B cell (primary cell): Measurements from ENCODE around the gene KYNU. TPM values are rescaled to one million over a fixed set of nuclear protein-coding genes. Genes with fewer than 3 reads are reported as not detected.

Experiments used
- ATAC-seq: fragments of 200-7000 bp; cut with Tn5 transposase; one replicate; pipeline ENCODE4 v1.10.0; 2021; ENCODE audit warnings: low read depth, mild to moderate bottlenecking, moderate number of reproducible peaks, moderate library complexity
- CTCF ChIA-PET: fragments of 350-600 bp; sonication (Branson Sonifier 250); formaldehyde crosslinking; loops from one replicate; lab custom pipeline; 2021; ENCODE audit warnings: antibody characterized with exemption, inconsistent platforms; lab: Charles Lee
- POLR2A ChIA-PET: fragments of 350-600 bp; sonication (Branson Sonifier 250); formaldehyde crosslinking; loops from one replicate; lab custom pipeline; 2021; ENCODE audit warnings: antibody characterized with exemption; lab: Charles Lee
- DNase-seq: peaks from one replicate; pipeline ENCODE4 v3.0.0; 2013
- H2AFZ ChIP-seq: 2 replicates; pipeline ENCODE4 v1.6.1; 2012; ENCODE audit warnings: mild to moderate bottlenecking, low read depth, low read length; ENCODE audit not compliant: insufficient read depth, poor library complexity, severe bottlenecking
- H3K27ac ChIP-seq, 2 donors: 1 replicate in 1 of 2; 2 replicates in 1 of 2; pipeline ENCODE4 v1.5.1; 2012 to 2013; ENCODE audit warnings: low read length in 2 of 2, mild to moderate bottlenecking in 2 of 2, moderate library complexity in 1 of 2
- H3K27me3 ChIP-seq, 4 experiments: fragments of 200-600 bp in 1 of 4; sonication (generic) in 1 of 4; replicated peaks in 1 of 4; 1 replicate in 2 of 4; 2 replicates in 2 of 4; pipeline versions ENCODE4 v1.6.1 to v1.7.0; 2013 to 2016; ENCODE audit warnings: low read length in 3 of 4, mild to moderate bottlenecking in 2 of 4, mixed read lengths in 1 of 4, moderate library complexity in 1 of 4; ENCODE audit not compliant: insufficient read depth in 4 of 4, control insufficient read depth in 3 of 4; ENCODE audit errors: control extremely low read depth in 1 of 4
- H3K36me3 ChIP-seq, 2 experiments: replicated peaks in 1 of 2; 1 replicate in 1 of 2; 2 replicates in 1 of 2; pipeline versions ENCODE4 v1.6.1 to v1.7.1; 2013; ENCODE audit warnings: low read length in 1 of 2; ENCODE audit not compliant: insufficient read depth in 2 of 2, control insufficient read depth in 1 of 2; ENCODE audit errors: control extremely low read depth in 1 of 2, extremely low read depth in 1 of 2
- H3K4me1 ChIP-seq, 2 donors: fragments of 200-600 bp in 1 of 2; sonication (generic) in 1 of 2; 1 replicate in 1 of 2; 2 replicates in 1 of 2; pipeline versions ENCODE4 v1.5.1 to v1.6.1; 2013 to 2017; ENCODE audit warnings: low read length in 2 of 2; ENCODE audit not compliant: control insufficient read depth in 2 of 2, insufficient read depth in 2 of 2
- H3K4me2 ChIP-seq: replicated peaks from 2 replicates; pipeline ENCODE3; 2012; ENCODE audit warnings: mild to moderate bottlenecking, low read depth, low read length; ENCODE audit not compliant: poor library complexity, severe bottlenecking
- H3K4me3 ChIP-seq, 5 experiments: fragments of 200-600 bp in 1 of 5; sonication (generic) in 1 of 5; 1 replicate in 3 of 5; 2 replicates in 2 of 5; pipeline versions ENCODE4 v1.5.1 to v1.7.0; 2011 to 2016; ENCODE audit warnings: low read length in 4 of 5, mild to moderate bottlenecking in 4 of 5, low read depth in 2 of 5, control low read depth in 1 of 5, moderate library complexity in 1 of 5; ENCODE audit not compliant: insufficient read depth in 1 of 5; ENCODE audit errors: control extremely low read depth in 1 of 5, extremely low read depth in 1 of 5
- H3K79me2 ChIP-seq: fragments of 200-600 bp; sonication (generic); one replicate; pipeline ENCODE4 v1.6.0; 2016; ENCODE audit warnings: low read length; ENCODE audit not compliant: control insufficient read depth, insufficient read depth
- H3K9ac ChIP-seq: fragments of 200-600 bp; sonication (generic); 2 replicates; pipeline ENCODE4 v1.6.1; 2017; ENCODE audit warnings: mild to moderate bottlenecking, low read length, moderate library complexity
- H3K9me3 ChIP-seq, 3 donors: one replicate each; pipeline versions ENCODE4 v1.6.1 to v1.7.1; 2013; ENCODE audit warnings: low read length in 2 of 3; ENCODE audit not compliant: control insufficient read depth in 2 of 3, insufficient read depth in 1 of 3; ENCODE audit errors: control extremely low read depth in 1 of 3
- H4K20me1 ChIP-seq: 2 replicates; pipeline ENCODE4 v1.6.0; 2012; ENCODE audit warnings: mild to moderate bottlenecking, low read length; ENCODE audit not compliant: insufficient read depth, control insufficient read depth, poor library complexity, severe bottlenecking
- H3K27ac Mint-ChIP-seq: one replicate; pipeline ENCODE4 v1.8.0; 2021; ENCODE audit warnings: mixed read lengths
- H3K27me3 Mint-ChIP-seq: one replicate; pipeline ENCODE4 v1.8.0; 2021; ENCODE audit warnings: mixed read lengths
- H3K4me1 Mint-ChIP-seq: one replicate; pipeline ENCODE4 v1.8.0; 2021; ENCODE audit warnings: mixed read lengths
- H3K4me3 Mint-ChIP-seq: one replicate; pipeline ENCODE4 v1.8.0; 2021; ENCODE audit warnings: mixed read lengths
- H3K9me3 Mint-ChIP-seq: one replicate; pipeline ENCODE4 v1.8.0; 2022; ENCODE audit warnings: mixed read lengths; ENCODE audit not compliant: insufficient read depth
- EZH2 ChIP-seq: IDR thresholded peaks from 2 replicates; pipeline ENCODE4 v1.6.1; 2012; ENCODE audit warnings: borderline replicate concordance, low read depth, mild to moderate bottlenecking, moderate library complexity, low read length; ENCODE audit not compliant: insufficient read depth, poor library complexity, severe bottlenecking
- WGBS: methylation state at CpG from one replicate; pipeline ENCODE4 v1.1.5; 2013; ENCODE audit warnings: missing lambda C conversion rate; ENCODE audit not compliant: insufficient coverage; 5-methylcytosine and 5-hydroxymethylcytosine counted together
- intact Hi-C: fragments of 100-400 bp; cut with micrococcal nuclease; formaldehyde crosslinking; loops from one replicate; pipeline ENCODE4 v1.10.0; 2022
- polyA plus RNA-seq: library from polyadenylated mRNA; depleted of rRNA; stranded (reverse); fragments of >200 nt; gene quantifications from 2 replicates; pipeline ENCODE4 v1.2.3, GENCODE V29; 2012
- total RNA-seq, 2 donors: library from RNA; stranded (reverse); fragments of 120-200 nt in 1 of 2; gene quantifications; 1 replicate in 1 of 2; 2 replicates in 1 of 2; pipeline versions ENCODE4 v1.2.3 to v1.2.4, GENCODE V29; 2013 to 2022
- TF ChIP-seq, protein P1 (sequence below): fragments of 200-600 bp; IDR thresholded peaks from one replicate; pipeline ENCODE4 v1.8.0; 2022; ENCODE audit warnings: antibody characterized with exemption, mild to moderate bottlenecking

The KYNU gene
- total and polyA plus RNA-seq, 2 donors (not counting 1 experiment from before 2014, with no cell fraction given) = 14.5 to 46.2 TPM

DNA sequence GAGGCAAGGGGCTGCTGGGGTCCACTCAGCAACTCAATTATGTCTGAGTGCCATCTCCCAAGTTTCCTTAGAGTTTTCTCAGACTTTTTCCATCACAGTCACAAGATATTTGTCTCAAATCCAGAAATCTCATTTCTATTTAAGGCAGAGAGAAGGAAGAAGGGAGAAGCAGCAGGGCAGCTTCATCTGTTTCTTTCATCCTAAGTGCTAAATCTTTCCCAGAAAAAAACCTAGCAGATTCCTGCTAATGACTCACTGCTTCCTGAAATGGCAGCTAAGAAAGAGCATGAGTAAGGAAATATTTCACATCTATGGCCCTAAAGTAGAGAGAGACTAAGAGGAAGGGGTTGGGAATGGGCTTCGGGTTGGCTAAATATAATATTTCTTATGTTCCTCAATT, 88.0 kb downstream of the KYNU start:
- Histone ChIP-seq H3K4me1 (no peaks in the 10 kb centered on the region), H4K20me1 (no peaks in the 10 kb centered on the region), H3K27me3 (no peaks in the 10 kb centered on the region), H2AFZ (no peak overlapping the region), H3K9ac (no peak overlapping the region), H3K4me2 (no peak overlapping the region), H3K27ac (no peak overlapping the region), H3K9me3 (peaks cover 3% of the 10 kb centered on the region in 3 donors), H3K4me3 (no peak overlapping the region), H3K79me2 (no peaks in the 10 kb centered on the region), H3K36me3 (peaks cover 6 to 63% of the 10 kb centered on the region in 2 experiments)
- Mint-ChIP-seq H3K27me3 (no peaks in the 10 kb centered on the region), H3K4me1 (no peaks in the 10 kb centered on the region), H3K9me3 (peaks cover 9% of the 10 kb centered on the region), H3K27ac (no peak overlapping the region), H3K4me3 (no peak overlapping the region)
- no peak for DNase-seq
- intact Hi-C loops = no loop called here
- ATAC-seq = no peak
- ChIA-PET CTCF (interaction anchor here (1.0 to 1.5 kb wide), 2 partner anchors 15 to 24 kb away, joined by 4 to 5 read pairs; no protein-coding TSS in a partner anchor), POLR2A (no interaction called here)
- TF ChIP-seq, protein P1, sequence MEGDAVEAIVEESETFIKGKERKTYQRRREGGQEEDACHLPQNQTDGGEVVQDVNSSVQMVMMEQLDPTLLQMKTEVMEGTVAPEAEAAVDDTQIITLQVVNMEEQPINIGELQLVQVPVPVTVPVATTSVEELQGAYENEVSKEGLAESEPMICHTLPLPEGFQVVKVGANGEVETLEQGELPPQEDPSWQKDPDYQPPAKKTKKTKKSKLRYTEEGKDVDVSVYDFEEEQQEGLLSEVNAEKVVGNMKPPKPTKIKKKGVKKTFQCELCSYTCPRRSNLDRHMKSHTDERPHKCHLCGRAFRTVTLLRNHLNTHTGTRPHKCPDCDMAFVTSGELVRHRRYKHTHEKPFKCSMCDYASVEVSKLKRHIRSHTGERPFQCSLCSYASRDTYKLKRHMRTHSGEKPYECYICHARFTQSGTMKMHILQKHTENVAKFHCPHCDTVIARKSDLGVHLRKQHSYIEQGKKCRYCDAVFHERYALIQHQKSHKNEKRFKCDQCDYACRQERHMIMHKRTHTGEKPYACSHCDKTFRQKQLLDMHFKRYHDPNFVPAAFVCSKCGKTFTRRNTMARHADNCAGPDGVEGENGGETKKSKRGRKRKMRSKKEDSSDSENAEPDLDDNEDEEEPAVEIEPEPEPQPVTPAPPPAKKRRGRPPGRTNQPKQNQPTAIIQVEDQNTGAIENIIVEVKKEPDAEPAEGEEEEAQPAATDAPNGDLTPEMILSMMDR = no peak
- no peak for TF ChIP-seq EZH2
- no CpG with 5 or more reads among the region's 1 CpG for WGBS

DNA sequence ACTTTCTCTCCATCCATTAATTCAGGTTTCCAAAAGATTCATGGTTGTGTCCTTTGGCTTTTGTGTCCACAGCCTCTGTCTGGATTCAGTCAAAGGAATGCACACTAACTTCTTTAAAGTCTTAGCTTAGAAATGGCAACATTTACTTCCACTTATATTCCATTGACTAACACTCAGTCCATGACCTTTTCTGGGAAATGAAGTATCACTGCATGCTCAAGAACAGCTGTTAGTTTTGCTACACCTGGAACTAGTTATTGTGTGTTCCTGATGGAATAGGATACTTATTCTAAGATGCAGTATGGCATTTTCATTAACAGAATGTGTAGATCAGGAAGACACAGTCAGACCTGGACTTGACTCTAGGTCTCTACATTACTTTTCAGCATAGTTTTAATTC, 88.8 kb downstream of the KYNU start:
- Mint-ChIP-seq H3K9me3 (peaks cover 9% of the 10 kb centered on the region), H3K27me3 (no peaks in the 10 kb centered on the region), H3K27ac (no peak overlapping the region), H3K4me3 (no peak overlapping the region), H3K4me1 (peaks cover 1% of the 10 kb centered on the region)
- Histone ChIP-seq H3K27ac (no peak overlapping the region), H2AFZ (no peak overlapping the region), H3K27me3 (no peaks in the 10 kb centered on the region), H3K4me3 (no peak overlapping the region), H3K9ac (no peak overlapping the region), H3K4me1 (no peaks in the 10 kb centered on the region), H3K4me2 (no peak overlapping the region), H3K9me3 (peaks cover 3% of the 10 kb centered on the region in 3 donors), H3K79me2 (no peaks in the 10 kb centered on the region), H3K36me3 (peaks cover 6 to 55% of the 10 kb centered on the region in 2 experiments), H4K20me1 (no peaks in the 10 kb centered on the region)
- no peak for ATAC-seq
- intact Hi-C loops = no loop called here
- ChIA-PET POLR2A (no interaction called here), CTCF (no interaction called here)
- TF ChIP-seq EZH2 = no peak
- TF ChIP-seq, protein P1 = no peak
- no peak for DNase-seq
